ENCODE results near the gene ZNF609. TPM values are rescaled to one million over a fixed set of nuclear protein-coding genes. Genes with fewer than 3 reads are reported as not detected.
A peak's percentile ranks its signal among the peaks of the same experiment; 100 is the strongest.

The ZNF609 gene
- total and polyA plus RNA-seq, 2 of the 13 experiments (the other 11 are each of a cell fraction or from before 2014, with no cell fraction given), result 8.9 to 9.9 TPM

- DNase-seq (ENCODE audit: low spot score) (no peak), ATAC-seq (peak; percentile 36; the same call in 1 of the 3 replicates), FAIRE-seq (no peak)
- Histone ChIP-seq H3K4me3 (replicated peaks in 1 of 3; ENCODE audit: insufficient read depth in 1 of 3, low read depth in 2 of 3, low read length in 3 of 3) (no peak overlapping the region), H3K36me3 (replicated peaks in 1 of 2; ENCODE audit: control insufficient read depth in 1 of 2, insufficient read depth in 2 of 2, low read length in 2 of 2) (no peaks in the 10 kb centered on the region), H3K4me1 (ENCODE audit: insufficient read depth, low read length) (peaks cover 29% of the 10 kb centered on the region), H3K9me3 (ENCODE audit: low read length) (peaks cover 15% of the 10 kb centered on the region), H3K27me3 (ENCODE audit: control insufficient read depth in 1 of 2, insufficient read depth in 2 of 2, low read length in 2 of 2) (no peaks in the 10 kb centered on the region), H2AFZ (ENCODE audit: low read length) (no peak overlapping the region), H3K4me2 (ENCODE audit: low read depth, low read length) (no peak overlapping the region), H4K20me1 (ENCODE audit: insufficient read depth, low read length) (no peaks in the 10 kb centered on the region), H3K79me2 (ENCODE audit: insufficient read depth, low read length) (peaks cover 22% of the 10 kb centered on the region), H3K27ac (ENCODE audit: extremely low read length, insufficient read depth, low read length) (peak overlapping the region; percentile 40), H3K9ac (ENCODE audit: insufficient read depth, low read depth, low read length) (no peak overlapping the region)
- WGBS (ENCODE audit: low lambda C conversion rate), result 91% methylated on average over 3 of the region's 3 CpGs
- no peak for TF ChIP-seq IRX3 (CRISPR knock-in tag; IDR thresholded peaks at IDR 0.05; ENCODE audit: borderline replicate concordance, low read depth)
- ChIA-PET CTCF (ENCODE audit: low intra/inter-chr PET ratio, low total read pairs) (no interaction called here), POLR2A (no interaction called here)
- in situ Hi-C loops (cut with HindIII; ENCODE audit: extremely low pct_ligation_motif_present, low pct_unique_long_range_greater_than_20kb) (no loop called here), intact Hi-C loops (cut with micrococcal nuclease; ENCODE audit: unreplicated experiment) (no loop called here)
- BruUV-seq (replicated peaks), result no TSS peak
Observed at GRCh38 chr15:64582202-64582601, 121.8 kb downstream of the ZNF609 start.

DNA sequence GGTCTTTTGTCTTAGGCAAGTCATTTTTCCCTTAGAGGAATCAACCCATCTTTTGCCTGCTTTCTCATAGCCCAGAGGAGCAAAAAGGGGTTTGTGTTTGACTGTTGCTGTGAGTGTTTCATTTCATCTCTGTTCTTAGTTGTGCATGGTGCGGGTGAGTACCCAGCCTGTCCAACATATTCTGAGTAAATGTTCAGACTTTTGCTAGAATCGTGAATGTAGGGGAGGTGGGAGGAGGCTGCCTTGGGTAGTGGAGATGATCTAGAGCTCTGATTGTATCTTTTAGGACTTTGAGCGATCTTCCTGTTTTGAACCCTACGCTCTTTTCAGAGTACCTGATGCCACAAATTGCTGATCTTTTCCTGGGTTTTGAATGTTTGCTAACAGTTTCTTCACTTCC lies 123.1 kb downstream of the ZNF609 start:
- H4K20me1 ChIP-seq (ENCODE audit: insufficient read depth, low read length), result no peaks in the 10 kb centered on the region
- TF ChIP-seq PHF20 (CRISPR knock-in tag; IDR thresholded peaks at IDR 0.05) (no peak), ZFX (CRISPR knock-in tag; IDR thresholded peaks at IDR 0.05; ENCODE audit: low read depth) (no peak), ZNF562 (CRISPR knock-in tag; IDR thresholded peaks at IDR 0.05; ENCODE audit: borderline replicate concordance) (no peak), HNF4A (CRISPR knock-in tag; IDR thresholded peaks at IDR 0.05) (peak; percentile 45), NCOA1 (CRISPR knock-in tag; IDR thresholded peaks at IDR 0.05) (no peak), RCOR2 (CRISPR knock-in tag; IDR thresholded peaks at IDR 0.05) (0 out of 2 replicates have a peak, but pooled peaks have one; percentile 17), ZNF34 (CRISPR knock-in tag; IDR thresholded peaks at IDR 0.05; ENCODE audit: borderline replicate concordance) (no peak)
- TF ChIP-seq, protein P1, sequence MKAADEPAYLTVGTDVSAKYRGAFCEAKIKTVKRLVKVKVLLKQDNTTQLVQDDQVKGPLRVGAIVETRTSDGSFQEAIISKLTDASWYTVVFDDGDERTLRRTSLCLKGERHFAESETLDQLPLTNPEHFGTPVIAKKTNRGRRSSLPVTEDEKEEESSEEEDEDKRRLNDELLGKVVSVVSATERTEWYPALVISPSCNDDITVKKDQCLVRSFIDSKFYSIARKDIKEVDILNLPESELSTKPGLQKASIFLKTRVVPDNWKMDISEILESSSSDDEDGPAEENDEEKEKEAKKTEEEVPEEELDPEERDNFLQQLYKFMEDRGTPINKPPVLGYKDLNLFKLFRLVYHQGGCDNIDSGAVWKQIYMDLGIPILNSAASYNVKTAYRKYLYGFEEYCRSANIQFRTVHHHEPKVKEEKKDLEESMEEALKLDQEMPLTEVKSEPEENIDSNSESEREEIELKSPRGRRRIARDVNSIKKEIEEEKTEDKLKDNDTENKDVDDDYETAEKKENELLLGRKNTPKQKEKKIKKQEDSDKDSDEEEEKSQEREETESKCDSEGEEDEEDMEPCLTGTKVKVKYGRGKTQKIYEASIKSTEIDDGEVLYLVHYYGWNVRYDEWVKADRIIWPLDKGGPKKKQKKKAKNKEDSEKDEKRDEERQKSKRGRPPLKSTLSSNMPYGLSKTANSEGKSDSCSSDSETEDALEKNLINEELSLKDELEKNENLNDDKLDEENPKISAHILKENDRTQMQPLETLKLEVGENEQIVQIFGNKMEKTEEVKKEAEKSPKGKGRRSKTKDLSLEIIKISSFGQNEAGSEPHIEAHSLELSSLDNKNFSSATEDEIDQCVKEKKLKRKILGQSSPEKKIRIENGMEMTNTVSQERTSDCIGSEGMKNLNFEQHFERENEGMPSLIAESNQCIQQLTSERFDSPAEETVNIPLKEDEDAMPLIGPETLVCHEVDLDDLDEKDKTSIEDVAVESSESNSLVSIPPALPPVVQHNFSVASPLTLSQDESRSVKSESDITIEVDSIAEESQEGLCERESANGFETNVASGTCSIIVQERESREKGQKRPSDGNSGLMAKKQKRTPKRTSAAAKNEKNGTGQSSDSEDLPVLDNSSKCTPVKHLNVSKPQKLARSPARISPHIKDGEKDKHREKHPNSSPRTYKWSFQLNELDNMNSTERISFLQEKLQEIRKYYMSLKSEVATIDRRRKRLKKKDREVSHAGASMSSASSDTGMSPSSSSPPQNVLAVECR (CRISPR knock-in tag; IDR thresholded peaks at IDR 0.05; ENCODE audit: borderline replicate concordance), result no peak
- H2AFZ ChIP-seq (ENCODE audit: low read length), result no peak overlapping the region
- DNase-seq (ENCODE audit: low spot score), result no peak
- ChIA-PET CTCF (ENCODE audit: low intra/inter-chr PET ratio, low total read pairs) (no interaction called here), POLR2A (no interaction called here)
- in situ Hi-C loops (cut with HindIII; ENCODE audit: extremely low pct_ligation_motif_present, low pct_unique_long_range_greater_than_20kb), result no loop called here
- H3K4me2 ChIP-seq (ENCODE audit: low read depth, low read length), result 0 out of 2 replicates have a peak overlapping the region, but pooled peaks have one; percentile 33
- FAIRE-seq, result peak; percentile 23
- peak overlapping the region; percentile 46 for H3K27ac ChIP-seq (ENCODE audit: extremely low read length, insufficient read depth, low read length)
- no TSS peak for BruUV-seq (replicated peaks)
- peaks cover 30% of the 10 kb centered on the region for H3K4me1 ChIP-seq (ENCODE audit: insufficient read depth, low read length)
- 76% methylated on average over 4 of the region's 4 CpGs for WGBS (ENCODE audit: low lambda C conversion rate)
- intact Hi-C loops (cut with micrococcal nuclease; ENCODE audit: unreplicated experiment), result no loop called here
- ATAC-seq, result no peak
- H3K27me3 ChIP-seq (ENCODE audit: control insufficient read depth in 1 of 2, insufficient read depth in 2 of 2, low read length in 2 of 2), result no peaks in the 10 kb centered on the region
- no peak overlapping the region for H3K9ac ChIP-seq (ENCODE audit: insufficient read depth, low read depth, low read length)
- H3K9me3 ChIP-seq (ENCODE audit: low read length), result peaks cover 15% of the 10 kb centered on the region
- no peak overlapping the region for H3K4me3 ChIP-seq (replicated peaks in 1 of 3; ENCODE audit: insufficient read depth in 1 of 3, low read depth in 2 of 3, low read length in 3 of 3)
- H3K36me3 ChIP-seq (replicated peaks in 1 of 2; ENCODE audit: control insufficient read depth in 1 of 2, insufficient read depth in 2 of 2, low read length in 2 of 2), result no peaks in the 10 kb centered on the region
- H3K79me2 ChIP-seq (ENCODE audit: insufficient read depth, low read length), result peaks cover 29% of the 10 kb centered on the region
